ENCODE results near the gene LDHAL6B. TPM values are rescaled to one million over a fixed set of nuclear protein-coding genes. Genes with fewer than 3 reads are reported as not detected.

LDHAL6B gene
- total RNA-seq, 2 experiments from 2014 or later = not detected

DNA sequence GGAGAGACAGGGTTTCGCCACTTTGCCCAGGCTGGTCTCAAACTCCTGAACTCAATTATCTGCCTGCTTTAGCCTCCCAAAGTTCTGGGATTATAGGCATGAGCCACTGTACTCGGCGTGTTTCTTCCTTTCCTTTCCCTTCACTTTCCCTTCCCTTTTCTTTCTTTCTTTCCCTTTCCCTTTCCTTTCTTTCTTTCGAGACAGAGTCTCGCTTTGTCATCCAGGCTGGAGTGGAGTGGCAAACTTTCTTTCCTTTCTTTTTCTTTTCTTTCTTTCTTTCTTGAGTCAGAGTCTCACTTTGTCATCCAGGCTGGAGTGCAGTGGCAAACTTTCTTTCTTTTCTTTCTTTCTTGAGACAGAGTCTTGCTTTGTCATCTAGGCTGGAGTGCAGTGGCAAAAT, 17.4 kb upstream of the LDHAL6B start:
- POLR2A ChIA-PET = no interaction called here
- no peak for TF ChIP-seq CTCF (IDR thresholded peaks at IDR 0.05)
- H3K27ac ChIP-seq (ENCODE audit: low read depth in 1 of 2, low read length in 2 of 2) = no peak overlapping the region
- no peaks in the 10 kb centered on the region for H3K27me3 ChIP-seq (ENCODE audit: control insufficient read depth in 1 of 2, insufficient read depth in 2 of 2, low read length in 2 of 2)
- no peaks in the 10 kb centered on the region for H3K36me3 ChIP-seq (ENCODE audit: insufficient read depth, low read length)
- no peak overlapping the region for H3K4me3 Mint-ChIP-seq
- H3K27ac Mint-ChIP-seq = no peak overlapping the region
- no peaks in the 10 kb centered on the region for H3K9me3 Mint-ChIP-seq
- H3K36me3 Mint-ChIP-seq (ENCODE audit: low read depth) = no peaks in the 10 kb centered on the region
- no peak for ATAC-seq (ENCODE audit: poor library complexity)
- CTCF ChIA-PET = no interaction called here
- H3K4me3 ChIP-seq (ENCODE audit: low read length) = no peak overlapping the region
- H3K4me1 Mint-ChIP-seq (ENCODE audit: low read depth) = no peaks in the 10 kb centered on the region
- intact Hi-C loops (cut with DNase I, micrococcal nuclease) = no loop called here
- peaks cover 10% of the 10 kb centered on the region for H3K27me3 Mint-ChIP-seq
- H3K9me3 ChIP-seq (ENCODE audit: control insufficient read depth in 1 of 2, insufficient read depth in 1 of 2, low read length in 2 of 2) = no peaks in the 10 kb centered on the region
- H3K4me1 ChIP-seq (ENCODE audit: insufficient read depth, low read length) = no peaks in the 10 kb centered on the region
- no peak for DNase-seq

DNA sequence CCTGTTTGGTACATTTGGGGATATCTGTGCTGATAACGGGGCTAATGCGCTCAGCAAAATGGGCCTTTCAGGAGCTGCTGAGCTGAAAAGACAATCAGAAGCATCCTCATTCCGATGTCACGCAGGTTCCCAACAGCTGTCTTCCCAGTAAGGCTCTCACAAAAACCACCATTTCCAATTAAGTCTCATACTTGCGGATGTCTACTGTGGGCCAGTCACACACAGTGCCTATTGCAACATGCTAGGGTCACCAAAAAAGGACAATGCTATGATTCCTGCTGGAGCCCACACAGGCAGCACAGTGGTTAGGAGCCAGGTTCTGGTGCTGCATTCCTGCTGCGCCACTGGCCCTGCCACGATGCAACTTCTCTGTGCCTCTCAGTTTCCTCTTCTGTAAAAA, 16.4 kb upstream of the LDHAL6B start:
- Histone ChIP-seq H3K4me1 (ENCODE audit: insufficient read depth, low read length) (no peaks in the 10 kb centered on the region), H3K27ac (ENCODE audit: low read depth in 1 of 2, low read length in 2 of 2) (no peak overlapping the region), H3K4me3 (ENCODE audit: low read length) (no peak overlapping the region), H3K36me3 (ENCODE audit: insufficient read depth, low read length) (no peaks in the 10 kb centered on the region), H3K27me3 (ENCODE audit: control insufficient read depth in 1 of 2, insufficient read depth in 2 of 2, low read length in 2 of 2) (no peaks in the 10 kb centered on the region), H3K9me3 (ENCODE audit: control insufficient read depth in 1 of 2, insufficient read depth in 1 of 2, low read length in 2 of 2) (no peaks in the 10 kb centered on the region)
- Mint-ChIP-seq H3K27ac (no peak overlapping the region), H3K4me1 (ENCODE audit: low read depth) (no peaks in the 10 kb centered on the region), H3K9me3 (no peaks in the 10 kb centered on the region), H3K27me3 (peaks cover 10% of the 10 kb centered on the region), H3K4me3 (no peak overlapping the region), H3K36me3 (ENCODE audit: low read depth) (no peaks in the 10 kb centered on the region)
- intact Hi-C loops (cut with DNase I, micrococcal nuclease) = no loop called here
- ATAC-seq (ENCODE audit: poor library complexity) = no peak
- POLR2A ChIA-PET = no interaction called here
- no peak for TF ChIP-seq CTCF (IDR thresholded peaks at IDR 0.05)
- no peak for DNase-seq
- CTCF ChIA-PET = no interaction called here

DNA sequence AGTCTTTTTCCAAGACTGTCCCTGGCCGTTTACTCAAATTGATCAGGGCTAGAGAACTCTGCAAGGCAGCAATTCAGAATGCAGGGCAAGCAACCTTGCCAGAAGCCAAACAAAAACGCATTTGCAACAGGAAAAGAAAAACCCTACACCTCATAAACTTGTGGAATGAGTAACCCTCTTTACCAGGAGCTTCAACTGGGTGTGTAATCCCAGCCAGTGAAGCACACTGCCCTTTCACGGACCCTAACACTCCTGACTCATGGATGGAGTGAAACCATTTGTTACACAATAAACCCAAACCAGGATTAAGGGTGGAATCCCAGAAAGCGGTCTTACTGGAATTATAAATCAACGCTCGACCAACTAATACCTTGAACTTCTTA, 14.8 kb upstream of the LDHAL6B start:
- no peaks in the 10 kb centered on the region for H3K9me3 ChIP-seq (ENCODE audit: control insufficient read depth in 1 of 2, insufficient read depth in 1 of 2, low read length in 2 of 2)
- Mint-ChIP-seq H3K4me3 (no peak overlapping the region), H3K27me3 (peaks cover 10% of the 10 kb centered on the region), H3K36me3 (ENCODE audit: low read depth) (no peaks in the 10 kb centered on the region), H3K27ac (no peak overlapping the region), H3K4me1 (ENCODE audit: low read depth) (peaks cover 6% of the 10 kb centered on the region), H3K9me3 (no peaks in the 10 kb centered on the region)
- H3K27me3 ChIP-seq (ENCODE audit: control insufficient read depth in 1 of 2, insufficient read depth in 2 of 2, low read length in 2 of 2) = no peaks in the 10 kb centered on the region
- ChIA-PET CTCF (no interaction called here), POLR2A (no interaction called here)
- no peaks in the 10 kb centered on the region for H3K4me1 ChIP-seq (ENCODE audit: insufficient read depth, low read length)
- no peak for TF ChIP-seq CTCF (IDR thresholded peaks at IDR 0.05)
- no peak overlapping the region for H3K4me3 ChIP-seq (ENCODE audit: low read length)
- ATAC-seq (ENCODE audit: poor library complexity) = no peak
- H3K27ac ChIP-seq (ENCODE audit: low read depth in 1 of 2, low read length in 2 of 2) = no peak overlapping the region
- intact Hi-C loops (cut with DNase I, micrococcal nuclease) = no loop called here
- no peaks in the 10 kb centered on the region for H3K36me3 ChIP-seq (ENCODE audit: insufficient read depth, low read length)
- DNase-seq = no peak
